Fibroblast of pulmonary artery (primary cell): ENCODE results near the gene KCNN4.

ENCODE experiments used
- DNase-seq: peaks from one replicate; pipeline ENCODE4 v3.0.0-alpha.2; 2010; ENCODE audit warnings: low read depth
- H3K4me3 ChIP-seq: replicated peaks from 2 replicates; pipeline ENCODE4 v1.5.1; 2011; ENCODE audit warnings: low read depth, mild to moderate bottlenecking, control low read depth, low read length, moderate library complexity
- CTCF ChIP-seq: IDR thresholded peaks from 2 replicates; pipeline ENCODE4 v1.5.1; 2011; ENCODE audit warnings: mild to moderate bottlenecking, control low read depth, low read length, inconsistent platforms; ENCODE audit errors: missing control alignments

The KCNN4 gene

GRCh38 chr19:43797556-43797955 lies 16.8 kb upstream of the KCNN4 start:
- TF ChIP-seq CTCF = no peak
- no peak overlapping the region for H3K4me3 ChIP-seq
- DNase-seq = no peak

- no peak overlapping the region for H3K4me3 ChIP-seq
- no peak for DNase-seq
- no peak for TF ChIP-seq CTCF
Measured at GRCh38 chr19:43797118-43797517, 16.3 kb upstream of the KCNN4 start.

- H3K4me3 ChIP-seq = no peak overlapping the region
- no peak for DNase-seq
- TF ChIP-seq CTCF = no peak
Measured at GRCh38 chr19:43790587-43790986, 9.8 kb upstream of the KCNN4 start.

GRCh38 chr19:43789029-43789428 lies 8.3 kb upstream of the KCNN4 start:
- DNase-seq = peak; percentile 72
- no peak for TF ChIP-seq CTCF
- no peak overlapping the region for H3K4me3 ChIP-seq

GRCh38 chr19:43786665-43787064 lies 5.9 kb upstream of the KCNN4 start:
- no peak for DNase-seq
- TF ChIP-seq CTCF = no peak
- no peak overlapping the region for H3K4me3 ChIP-seq

GRCh38 chr19:43784981-43785808 lies 4.4 kb upstream of the KCNN4 start:
- no peak overlapping the region for H3K4me3 ChIP-seq
- DNase-seq = peak; percentile 75
- TF ChIP-seq CTCF = no peak
